ENCODE results near the gene CEP112. TPM values are rescaled to one million over a fixed set of nuclear protein-coding genes. Genes with fewer than 3 reads are reported as not detected.

Gene CEP112
- total and polyA plus RNA-seq, 2 of the 13 experiments (the other 11 are each of a cell fraction or from before 2014, with no cell fraction given) = 1.2 to 3.4 TPM

DNA sequence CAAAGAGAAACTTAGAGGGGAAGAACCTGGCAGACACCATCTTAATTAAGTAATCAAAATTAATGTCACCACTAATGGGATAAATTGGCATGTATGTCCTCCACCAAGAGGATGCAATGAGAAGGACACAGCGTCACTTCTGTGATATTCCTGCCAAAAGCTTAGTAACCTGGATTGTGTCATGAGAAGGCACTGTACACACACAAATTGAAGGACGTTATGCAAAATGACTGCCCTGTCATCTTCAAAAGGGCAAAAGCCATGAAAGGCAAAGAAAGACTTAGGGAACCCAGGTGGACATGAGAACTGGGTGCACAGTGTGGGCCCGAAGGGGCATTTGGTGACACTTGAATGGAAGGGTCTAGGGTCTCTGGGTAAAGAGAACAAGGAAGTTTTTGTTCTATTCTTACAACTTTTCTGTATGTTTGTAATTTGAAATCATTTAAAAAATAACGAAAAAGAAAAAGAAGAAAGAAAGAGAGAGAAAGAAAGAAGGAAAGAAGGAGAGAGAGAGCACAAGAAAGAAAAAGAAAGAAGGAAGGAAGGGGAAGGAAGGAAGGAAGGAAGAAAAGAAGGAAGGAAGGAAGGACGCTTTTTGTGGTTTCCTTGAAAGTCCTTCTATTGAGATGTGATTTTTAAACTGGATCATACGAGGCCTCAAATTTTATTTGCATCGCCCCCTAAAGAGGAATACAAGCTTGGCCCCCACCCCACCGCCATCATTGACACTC, 41.3 kb upstream of the CEP112 start (continued):
- TF ChIP-seq SKI (IDR thresholded peaks at IDR 0.05; ENCODE audit: partially characterized antibody) = peak; percentile 32
- 0 out of 2 replicates have a peak, but pooled peaks have one; percentile 43 for TF ChIP-seq KAT7 (CRISPR knock-in tag; IDR thresholded peaks at IDR 0.05; ENCODE audit: borderline replicate concordance)
- TF ChIP-seq, protein P1, sequence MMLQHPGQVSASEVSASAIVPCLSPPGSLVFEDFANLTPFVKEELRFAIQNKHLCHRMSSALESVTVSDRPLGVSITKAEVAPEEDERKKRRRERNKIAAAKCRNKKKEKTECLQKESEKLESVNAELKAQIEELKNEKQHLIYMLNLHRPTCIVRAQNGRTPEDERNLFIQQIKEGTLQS (CRISPR knock-in tag; IDR thresholded peaks at IDR 0.05) = no peak
- peak; percentile 84 for TF ChIP-seq CEBPG (CRISPR knock-in tag; IDR thresholded peaks at IDR 0.05)
- TF ChIP-seq CENPT (CRISPR knock-in tag; IDR thresholded peaks at IDR 0.05; ENCODE audit: low read depth) = no peak
- peak; percentile 57 for TF ChIP-seq NFIC (IDR thresholded peaks at IDR 0.05; ENCODE audit: low read length)
- TF ChIP-seq, protein P2, sequence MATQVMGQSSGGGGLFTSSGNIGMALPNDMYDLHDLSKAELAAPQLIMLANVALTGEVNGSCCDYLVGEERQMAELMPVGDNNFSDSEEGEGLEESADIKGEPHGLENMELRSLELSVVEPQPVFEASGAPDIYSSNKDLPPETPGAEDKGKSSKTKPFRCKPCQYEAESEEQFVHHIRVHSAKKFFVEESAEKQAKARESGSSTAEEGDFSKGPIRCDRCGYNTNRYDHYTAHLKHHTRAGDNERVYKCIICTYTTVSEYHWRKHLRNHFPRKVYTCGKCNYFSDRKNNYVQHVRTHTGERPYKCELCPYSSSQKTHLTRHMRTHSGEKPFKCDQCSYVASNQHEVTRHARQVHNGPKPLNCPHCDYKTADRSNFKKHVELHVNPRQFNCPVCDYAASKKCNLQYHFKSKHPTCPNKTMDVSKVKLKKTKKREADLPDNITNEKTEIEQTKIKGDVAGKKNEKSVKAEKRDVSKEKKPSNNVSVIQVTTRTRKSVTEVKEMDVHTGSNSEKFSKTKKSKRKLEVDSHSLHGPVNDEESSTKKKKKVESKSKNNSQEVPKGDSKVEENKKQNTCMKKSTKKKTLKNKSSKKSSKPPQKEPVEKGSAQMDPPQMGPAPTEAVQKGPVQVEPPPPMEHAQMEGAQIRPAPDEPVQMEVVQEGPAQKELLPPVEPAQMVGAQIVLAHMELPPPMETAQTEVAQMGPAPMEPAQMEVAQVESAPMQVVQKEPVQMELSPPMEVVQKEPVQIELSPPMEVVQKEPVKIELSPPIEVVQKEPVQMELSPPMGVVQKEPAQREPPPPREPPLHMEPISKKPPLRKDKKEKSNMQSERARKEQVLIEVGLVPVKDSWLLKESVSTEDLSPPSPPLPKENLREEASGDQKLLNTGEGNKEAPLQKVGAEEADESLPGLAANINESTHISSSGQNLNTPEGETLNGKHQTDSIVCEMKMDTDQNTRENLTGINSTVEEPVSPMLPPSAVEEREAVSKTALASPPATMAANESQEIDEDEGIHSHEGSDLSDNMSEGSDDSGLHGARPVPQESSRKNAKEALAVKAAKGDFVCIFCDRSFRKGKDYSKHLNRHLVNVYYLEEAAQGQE (IDR thresholded peaks at IDR 0.05; ENCODE audit: borderline replicate concordance in 1 of 2, low read depth in 1 of 2, low read length in 2 of 2) = no peak
- TF ChIP-seq, protein P3, sequence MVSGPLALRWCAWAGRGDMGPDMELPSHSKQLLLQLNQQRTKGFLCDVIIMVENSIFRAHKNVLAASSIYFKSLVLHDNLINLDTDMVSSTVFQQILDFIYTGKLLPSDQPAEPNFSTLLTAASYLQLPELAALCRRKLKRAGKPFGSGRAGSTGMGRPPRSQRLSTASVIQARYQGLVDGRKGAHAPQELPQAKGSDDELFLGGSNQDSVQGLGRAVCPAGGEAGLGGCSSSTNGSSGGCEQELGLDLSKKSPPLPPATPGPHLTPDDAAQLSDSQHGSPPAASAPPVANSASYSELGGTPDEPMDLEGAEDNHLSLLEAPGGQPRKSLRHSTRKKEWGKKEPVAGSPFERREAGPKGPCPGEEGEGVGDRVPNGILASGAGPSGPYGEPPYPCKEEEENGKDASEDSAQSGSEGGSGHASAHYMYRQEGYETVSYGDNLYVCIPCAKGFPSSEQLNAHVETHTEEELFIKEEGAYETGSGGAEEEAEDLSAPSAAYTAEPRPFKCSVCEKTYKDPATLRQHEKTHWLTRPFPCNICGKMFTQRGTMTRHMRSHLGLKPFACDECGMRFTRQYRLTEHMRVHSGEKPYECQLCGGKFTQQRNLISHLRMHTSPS (CRISPR knock-in tag; IDR thresholded peaks at IDR 0.05; ENCODE audit: low read depth) = peak; percentile 43; the same call in 1 of the 2 replicates

All from HepG2 (cell line).